Activated CD8-positive, alpha-beta memory T cell treated with anti-CD3 and anti-CD28 coated beads, Interleukin-2, amount 50 U/mL, for 1 hour (primary cell): ENCODE results near the gene TEC.
A peak's percentile ranks its signal among the peaks of the same experiment; 100 is the strongest.

Experiments used
- DNase-seq: peaks from one replicate; pipeline ENCODE4 v3.0.0-alpha.2; 2020; ENCODE audit errors: extremely low read depth

The TEC gene

GRCh38 chr4:48269861-48270522 is 354 bp upstream of the TEC start:
- DNase-seq, result peak; percentile 65

- no peak for DNase-seq
Measured at GRCh38 chr4:48267574-48267973, 2.1 kb downstream of the TEC start.

GRCh38 chr4:48266781-48267180 is 2.9 kb downstream of the TEC start:
- no peak for DNase-seq

GRCh38 chr4:48262926-48263325 is 6.7 kb downstream of the TEC start:
- no peak for DNase-seq

- no peak for DNase-seq
Measured at GRCh38 chr4:48262484-48262883, 7.2 kb downstream of the TEC start.

DNA sequence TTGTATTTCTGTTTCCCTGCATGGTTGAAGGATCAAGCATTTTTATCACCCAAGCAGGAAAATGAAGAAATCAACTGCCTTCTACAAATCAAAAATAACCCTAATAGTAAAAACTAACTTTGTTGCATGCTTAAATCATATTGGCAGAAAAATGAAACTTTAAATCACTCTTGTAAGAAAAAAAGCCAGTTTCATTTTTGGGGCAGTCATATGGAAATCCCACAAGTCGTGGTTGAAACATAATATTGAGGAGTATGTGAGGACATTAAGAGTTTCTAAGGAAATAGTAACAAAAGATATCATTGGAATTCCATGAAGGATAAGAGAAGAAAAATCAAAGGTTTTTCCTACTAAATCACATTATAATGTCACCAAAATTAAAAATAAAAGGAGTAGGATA is 8.4 kb downstream of the TEC start:
- DNase-seq, result no peak

DNA sequence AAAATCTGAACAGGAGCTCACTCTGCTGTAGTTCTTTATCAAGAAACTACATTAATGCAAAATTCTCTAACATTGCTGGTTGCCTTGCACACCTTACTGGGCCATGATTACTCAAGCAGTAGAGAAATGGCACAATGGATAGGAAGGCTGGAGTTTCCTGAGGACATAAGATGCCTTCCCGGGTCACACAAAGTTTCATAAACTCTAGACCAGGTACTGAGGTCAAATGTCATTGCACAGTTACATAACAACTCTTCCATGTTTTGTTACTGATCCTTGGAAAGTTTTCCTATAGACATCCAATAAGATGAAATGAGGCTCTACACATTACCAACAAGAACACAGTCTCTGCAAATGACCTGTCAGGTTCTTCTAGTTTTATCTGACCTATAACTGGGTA is 9.9 kb downstream of the TEC start:
- no peak for DNase-seq

DNA sequence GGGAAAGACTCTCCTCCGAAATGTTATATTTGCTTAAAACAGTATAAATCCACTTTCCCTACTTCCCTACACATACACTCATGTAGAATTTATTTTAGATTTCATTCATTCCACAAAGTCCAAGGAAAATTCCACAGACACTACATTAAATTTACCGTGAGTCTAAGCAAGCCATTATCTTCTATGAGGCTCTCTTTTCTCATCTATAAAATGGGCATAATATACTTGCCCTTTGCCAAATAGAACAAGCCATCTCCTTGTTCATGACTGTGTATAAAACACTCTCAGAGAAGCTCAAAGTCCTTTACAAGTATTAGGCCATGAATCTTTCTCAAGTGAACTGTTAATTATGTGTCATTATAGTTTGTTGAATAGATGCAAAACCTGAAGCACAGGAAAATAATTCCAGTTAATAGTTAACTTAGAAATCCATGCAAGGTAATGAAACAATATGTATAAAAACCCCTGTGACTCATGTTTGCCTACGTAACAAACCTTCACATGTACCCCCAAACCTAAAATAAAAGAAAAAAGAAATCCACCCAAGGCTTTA is 10.7 kb downstream of the TEC start:
- no peak for DNase-seq

DNA sequence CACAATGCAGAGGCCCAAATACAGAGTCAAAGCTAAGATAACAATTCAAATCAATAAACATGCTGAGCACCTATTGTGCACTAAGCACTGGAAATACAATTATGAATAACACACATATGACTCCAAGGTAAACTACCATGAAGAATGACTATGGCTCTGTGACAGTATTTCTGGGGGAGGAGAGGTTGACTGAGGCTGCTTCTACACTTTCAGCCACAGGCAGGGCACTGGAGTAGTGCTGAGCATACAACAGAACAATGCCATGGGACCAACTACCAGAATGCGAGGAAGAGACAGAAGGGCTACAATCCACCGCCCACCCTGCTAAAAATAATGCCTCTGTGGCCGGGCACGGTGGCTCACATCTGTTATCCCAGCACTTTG is 13.7 kb downstream of the TEC start:
- no peak for DNase-seq

- no peak for DNase-seq
Measured at GRCh38 chr4:48255072-48255958, 14.3 kb downstream of the TEC start.

DNA sequence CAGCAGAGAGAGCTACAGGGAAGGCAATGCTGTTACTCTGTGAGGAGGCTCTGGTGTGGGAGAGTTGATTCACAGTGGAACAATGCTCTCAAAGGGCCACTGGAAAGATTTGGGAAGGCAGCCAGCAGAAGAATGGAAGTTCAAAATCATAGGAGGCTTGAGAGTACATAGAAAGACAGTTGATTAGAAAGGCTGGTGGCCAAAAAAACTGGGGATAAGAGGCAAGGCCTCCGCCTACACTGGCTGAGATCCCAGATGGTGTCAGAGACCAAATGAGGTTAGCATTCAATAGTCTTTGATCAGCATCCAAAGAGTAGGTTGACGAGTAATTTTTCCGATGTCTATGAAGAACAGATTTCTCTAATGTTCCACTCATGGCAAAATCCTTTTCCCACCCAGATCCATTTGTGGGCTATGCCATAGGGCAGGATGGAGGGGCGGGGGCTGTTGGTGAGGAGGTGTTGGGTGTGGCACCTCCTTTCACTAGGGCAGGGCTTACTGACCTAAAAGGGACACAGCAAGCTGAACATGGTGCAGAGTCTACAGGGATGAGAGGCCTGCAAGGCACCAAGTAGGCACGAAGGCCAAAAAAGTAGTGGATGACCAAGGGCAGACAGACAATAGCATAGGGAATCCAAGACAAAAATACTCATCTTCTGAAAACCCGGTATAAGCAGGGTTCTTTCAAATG is 15.1 kb downstream of the TEC start:
- no peak for DNase-seq

- DNase-seq, result no peak
Measured at GRCh38 chr4:48252313-48252712, 17.3 kb downstream of the TEC start.

GRCh38 chr4:48250980-48251379 is 18.7 kb downstream of the TEC start:
- no peak for DNase-seq

GRCh38 chr4:48250343-48250742 is 19.3 kb downstream of the TEC start:
- no peak for DNase-seq

GRCh38 chr4:48249378-48249777 is 20.3 kb downstream of the TEC start:
- DNase-seq, result no peak

GRCh38 chr4:48248559-48248953 is 21.1 kb downstream of the TEC start:
- DNase-seq, result no peak

- DNase-seq, result no peak
Measured at GRCh38 chr4:48247878-48248558, 21.6 kb downstream of the TEC start.

- DNase-seq, result no peak
Measured at GRCh38 chr4:48247142-48247877, 22.3 kb downstream of the TEC start.

DNA sequence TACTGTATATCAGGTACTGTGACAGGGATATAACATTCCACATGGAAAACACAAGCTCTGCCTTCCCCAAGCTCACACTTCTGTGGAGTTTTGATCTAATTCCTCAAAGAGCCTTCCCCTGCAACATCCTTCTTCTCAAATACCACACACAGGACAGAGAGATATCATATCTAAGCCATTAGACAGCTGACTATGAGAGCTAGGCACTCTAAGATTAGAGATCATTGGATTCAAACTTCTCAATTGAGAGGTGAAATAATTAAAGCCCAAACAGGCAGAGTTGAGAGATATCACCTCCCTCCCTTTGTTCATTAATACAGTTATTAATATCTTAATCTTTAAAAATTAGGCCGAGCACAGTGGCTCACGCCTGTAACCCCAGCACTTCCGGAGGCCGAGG is 25.0 kb downstream of the TEC start:
- no peak for DNase-seq

- no peak for DNase-seq
Measured at GRCh38 chr4:48243887-48244286, 25.8 kb downstream of the TEC start.

- no peak for DNase-seq
Measured at GRCh38 chr4:48243429-48243828, 26.2 kb downstream of the TEC start.
